K562 (cell line): ENCODE measurements around the gene OXNAD1. TPM values are rescaled to one million over a fixed set of nuclear protein-coding genes. Genes with fewer than 3 reads are reported as not detected.
A peak's percentile ranks its signal among the peaks of the same experiment; 100 is the strongest.

Experiments used
- BCL6 ChIP-seq: fragments of 250-450 bp; sonication (Bioruptor Pico); IDR thresholded peaks from 2 replicates; pipeline ENCODE4 v1.4.0; 2020
- CBFA2T3 ChIP-seq: fragments of 450-650 bp; IDR thresholded peaks from 2 replicates; pipeline ENCODE4 v1.6.1; 2017
- CTBP1 ChIP-seq: fragments of 450-650 bp; IDR thresholded peaks from 2 replicates; pipeline ENCODE4 v1.6.1; 2016; ENCODE audit warnings: borderline replicate concordance
- DNMT1 ChIP-seq: fragments of 450-650 bp; IDR thresholded peaks from 2 replicates; pipeline ENCODE4 v1.6.1; 2016; ENCODE audit warnings: antibody characterized with exemption, mild to moderate bottlenecking
- GTF2E2 ChIP-seq: fragments of 200-800 bp; sonication (Bioruptor generic); IDR thresholded peaks from 2 replicates; pipeline ENCODE4 v1.6.1; 2016; ENCODE audit warnings: missing genetic modification characterization, missing compliant biosample characterization
- PHF20 ChIP-seq: fragments of 450-650 bp; IDR thresholded peaks from 2 replicates; pipeline ENCODE4 v1.6.1; 2018; ENCODE audit not compliant: partially characterized antibody
- POU5F1 ChIP-seq: fragments of 150-350 bp; IDR thresholded peaks from 2 replicates; pipeline ENCODE4 v1.6.1; 2014; ENCODE audit warnings: borderline replicate concordance, low read length, low read depth, mild to moderate bottlenecking; ENCODE audit not compliant: partially characterized antibody
- RAD21 ChIP-seq, 2 experiments: fragments of 250-450 bp in 1 of 2; fragments of 450-650 bp in 1 of 2; sonication (Bioruptor Pico) in 1 of 2; formaldehyde crosslinking in 1 of 2; IDR thresholded peaks in 1 of 2; conservative IDR thresholded peaks in 1 of 2; 2 replicates each; pipeline versions ENCODE4 v1.4.0 to v1.8.0; 2020 to 2022; ENCODE audit warnings: mild to moderate bottlenecking in 2 of 2, moderate library complexity in 1 of 2
- SRSF3 ChIP-seq: fragments of 200-400 bp; formaldehyde crosslinking; IDR thresholded peaks from 2 replicates; pipeline ENCODE4 v1.6.1; 2016; ENCODE audit warnings: mild to moderate bottlenecking, low read length, moderate library complexity; ENCODE audit not compliant: insufficient read depth
- ZBTB11 ChIP-seq, 3 experiments: fragments of 200-800 bp in 1 of 3; fragments of 250-450 bp in 1 of 3; fragments of 450-650 bp in 1 of 3; sonication (Bioruptor Pico) in 1 of 3; sonication (Bioruptor generic) in 1 of 3; formaldehyde crosslinking in 1 of 3; IDR thresholded peaks; 2 replicates each; pipeline versions ENCODE4 v1.6.1 to v1.8.0; 2016 to 2022; ENCODE audit warnings: mild to moderate bottlenecking in 2 of 3, missing genetic modification characterization in 2 of 3, missing compliant biosample characterization in 1 of 3, moderate library complexity in 1 of 3
- ZNF408 ChIP-seq: fragments of 250-450 bp; sonication (Bioruptor Pico); IDR thresholded peaks from 2 replicates; pipeline ENCODE4 v1.4.0; 2020; ENCODE audit warnings: low read depth, mild to moderate bottlenecking, moderate library complexity
- ZNF436 ChIP-seq: fragments of 250-450, 450-650 bp; sonication (Bioruptor Pico); formaldehyde crosslinking; IDR thresholded peaks from 2 replicates; pipeline ENCODE4 v1.7.0; 2020; ENCODE audit warnings: mild to moderate bottlenecking
- polyA plus RNA-seq, 8 experiments: library from polyadenylated mRNA; depleted of rRNA in 4 of 8; stranded (reverse) in 5 of 8; unstranded in 3 of 8; fragments of >200 nt; fragmentation: Nextera tagmentation in 2 of 8; fragmentation: Illumina TruSeq in 1 of 8; extraction: Ambion mirVana in 2 of 8; extraction: Trizol in 1 of 8; gene quantifications; 2 replicates each; pipeline versions ENCODE4 v1.2.1 to v1.2.3, GENCODE V29; 2011 to 2014; ENCODE audit warnings: inconsistent platforms in 1 of 8, missing spikeins in 1 of 8
- total RNA-seq, 7 experiments: library from RNA; depleted of rRNA in 6 of 7; stranded (reverse); fragments of >200 nt in 6 of 7; fragmentation: Illumina TruSeq in 2 of 7; extraction: Trizol in 2 of 7; gene quantifications; 2 replicates each; pipeline versions ENCODE4 v1.2.1 to v1.2.3, GENCODE V29; 2011 to 2021; ENCODE audit warnings: low replicate concordance in 1 of 7
- TF ChIP-seq, protein P1 (sequence below): sonication (generic); formaldehyde crosslinking; IDR thresholded peaks from 2 replicates; pipeline ENCODE4 v1.8.0; 2022; ENCODE audit warnings: missing genetic modification reagents, mild to moderate bottlenecking, moderate library complexity, borderline replicate concordance
- TF ChIP-seq, protein P2 (sequence below): fragments of 450-650 bp; formaldehyde crosslinking; IDR thresholded peaks from 2 replicates; pipeline ENCODE4 v1.4.0; 2020; ENCODE audit warnings: mild to moderate bottlenecking, moderate library complexity
- TF ChIP-seq, protein P3 (sequence below): fragments of 450-650 bp; IDR thresholded peaks from 2 replicates; pipeline ENCODE4 v1.6.1; 2017; ENCODE audit warnings: antibody characterized with exemption, mild to moderate bottlenecking
- TF ChIP-seq, protein P4 (sequence below): sonication (generic); IDR thresholded peaks from 2 replicates; pipeline ENCODE4 v1.6.1; 2016

The OXNAD1 gene
- total and polyA plus RNA-seq, 9 of the 15 experiments (the other 6 are each of a cell fraction or from before 2014, with no cell fraction given), result 12.8 to 44.4 (median 41.1) TPM

DNA sequence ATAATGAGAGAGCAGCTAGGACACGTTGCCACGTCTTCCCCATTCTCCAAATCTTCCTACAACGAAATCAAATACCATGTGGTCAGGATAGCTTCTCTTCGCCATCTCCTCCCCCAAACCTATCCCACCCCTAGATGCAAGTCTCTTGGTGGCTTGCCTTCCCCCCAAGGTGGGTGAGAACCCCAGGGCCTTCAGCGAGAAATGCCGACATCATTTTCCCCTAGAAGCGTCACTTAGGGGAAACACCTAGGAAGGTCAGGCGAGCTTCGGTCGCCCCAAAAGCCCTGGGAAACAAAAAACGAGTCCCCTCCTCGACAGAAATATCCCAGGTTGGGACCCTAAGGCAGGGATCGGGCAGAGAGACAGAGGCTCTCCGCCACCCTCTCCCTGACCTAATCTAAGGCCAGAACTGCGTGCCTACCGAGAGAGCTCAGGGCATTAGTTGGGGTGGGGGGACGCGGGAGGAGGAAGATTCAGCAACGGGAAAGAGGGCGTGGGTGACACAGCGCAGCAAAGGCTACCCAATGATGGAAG is 771 bp upstream of the OXNAD1 start (continued):
- TF ChIP-seq, protein P1, sequence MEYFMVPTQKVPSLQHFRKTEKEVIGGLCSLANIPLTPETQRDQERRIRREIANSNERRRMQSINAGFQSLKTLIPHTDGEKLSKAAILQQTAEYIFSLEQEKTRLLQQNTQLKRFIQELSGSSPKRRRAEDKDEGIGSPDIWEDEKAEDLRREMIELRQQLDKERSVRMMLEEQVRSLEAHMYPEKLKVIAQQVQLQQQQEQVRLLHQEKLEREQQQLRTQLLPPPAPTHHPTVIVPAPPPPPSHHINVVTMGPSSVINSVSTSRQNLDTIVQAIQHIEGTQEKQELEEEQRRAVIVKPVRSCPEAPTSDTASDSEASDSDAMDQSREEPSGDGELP (CRISPR knock-in tag), result no peak
- TF ChIP-seq POU5F1 (no peak), ZNF436 (CRISPR knock-in tag) (no peak), PHF20 (no peak), DNMT1 (no peak), ZBTB11 (CRISPR knock-in tag; IDR thresholded peaks at IDR 0.05) (no peak), SRSF3 (no peak), BCL6 (CRISPR knock-in tag) (no peak), CTBP1 (no peak), GTF2E2 (tag) (0 out of 2 replicates have a peak, but pooled peaks have one; percentile 20), RAD21 (CRISPR knock-in tag; conservative IDR thresholded peaks at IDR 0.05 in 1 of 2, IDR thresholded peaks at IDR 0.05 in 1 of 2) (no peak), ZNF408 (no peak), CBFA2T3 (no peak)
- TF ChIP-seq, protein P2, sequence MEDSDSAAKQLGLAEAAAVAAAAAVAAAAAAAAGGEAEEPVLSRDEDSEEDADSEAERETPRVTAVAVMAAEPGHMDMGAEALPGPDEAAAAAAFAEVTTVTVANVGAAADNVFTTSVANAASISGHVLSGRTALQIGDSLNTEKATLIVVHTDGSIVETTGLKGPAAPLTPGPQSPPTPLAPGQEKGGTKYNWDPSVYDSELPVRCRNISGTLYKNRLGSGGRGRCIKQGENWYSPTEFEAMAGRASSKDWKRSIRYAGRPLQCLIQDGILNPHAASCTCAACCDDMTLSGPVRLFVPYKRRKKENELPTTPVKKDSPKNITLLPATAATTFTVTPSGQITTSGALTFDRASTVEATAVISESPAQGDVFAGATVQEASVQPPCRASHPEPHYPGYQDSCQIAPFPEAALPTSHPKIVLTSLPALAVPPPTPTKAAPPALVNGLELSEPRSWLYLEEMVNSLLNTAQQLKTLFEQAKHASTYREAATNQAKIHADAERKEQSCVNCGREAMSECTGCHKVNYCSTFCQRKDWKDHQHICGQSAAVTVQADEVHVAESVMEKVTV (CRISPR knock-in tag), result no peak
- TF ChIP-seq, protein P3, sequence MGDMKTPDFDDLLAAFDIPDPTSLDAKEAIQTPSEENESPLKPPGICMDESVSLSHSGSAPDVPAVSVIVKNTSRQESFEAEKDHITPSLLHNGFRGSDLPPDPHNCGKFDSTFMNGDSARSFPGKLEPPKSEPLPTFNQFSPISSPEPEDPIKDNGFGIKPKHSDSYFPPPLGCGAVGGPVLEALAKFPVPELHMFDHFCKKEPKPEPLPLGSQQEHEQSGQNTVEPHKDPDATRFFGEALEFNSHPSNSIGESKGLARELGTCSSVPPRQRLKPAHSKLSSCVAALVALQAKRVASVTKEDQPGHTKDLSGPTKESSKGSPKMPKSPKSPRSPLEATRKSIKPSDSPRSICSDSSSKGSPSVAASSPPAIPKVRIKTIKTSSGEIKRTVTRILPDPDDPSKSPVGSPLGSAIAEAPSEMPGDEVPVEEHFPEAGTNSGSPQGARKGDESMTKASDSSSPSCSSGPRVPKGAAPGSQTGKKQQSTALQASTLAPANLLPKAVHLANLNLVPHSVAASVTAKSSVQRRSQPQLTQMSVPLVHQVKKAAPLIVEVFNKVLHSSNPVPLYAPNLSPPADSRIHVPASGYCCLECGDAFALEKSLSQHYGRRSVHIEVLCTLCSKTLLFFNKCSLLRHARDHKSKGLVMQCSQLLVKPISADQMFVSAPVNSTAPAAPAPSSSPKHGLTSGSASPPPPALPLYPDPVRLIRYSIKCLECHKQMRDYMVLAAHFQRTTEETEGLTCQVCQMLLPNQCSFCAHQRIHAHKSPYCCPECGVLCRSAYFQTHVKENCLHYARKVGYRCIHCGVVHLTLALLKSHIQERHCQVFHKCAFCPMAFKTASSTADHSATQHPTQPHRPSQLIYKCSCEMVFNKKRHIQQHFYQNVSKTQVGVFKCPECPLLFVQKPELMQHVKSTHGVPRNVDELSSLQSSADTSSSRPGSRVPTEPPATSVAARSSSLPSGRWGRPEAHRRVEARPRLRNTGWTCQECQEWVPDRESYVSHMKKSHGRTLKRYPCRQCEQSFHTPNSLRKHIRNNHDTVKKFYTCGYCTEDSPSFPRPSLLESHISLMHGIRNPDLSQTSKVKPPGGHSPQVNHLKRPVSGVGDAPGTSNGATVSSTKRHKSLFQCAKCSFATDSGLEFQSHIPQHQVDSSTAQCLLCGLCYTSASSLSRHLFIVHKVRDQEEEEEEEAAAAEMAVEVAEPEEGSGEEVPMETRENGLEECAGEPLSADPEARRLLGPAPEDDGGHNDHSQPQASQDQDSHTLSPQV, result no peak
- TF ChIP-seq, protein P4, sequence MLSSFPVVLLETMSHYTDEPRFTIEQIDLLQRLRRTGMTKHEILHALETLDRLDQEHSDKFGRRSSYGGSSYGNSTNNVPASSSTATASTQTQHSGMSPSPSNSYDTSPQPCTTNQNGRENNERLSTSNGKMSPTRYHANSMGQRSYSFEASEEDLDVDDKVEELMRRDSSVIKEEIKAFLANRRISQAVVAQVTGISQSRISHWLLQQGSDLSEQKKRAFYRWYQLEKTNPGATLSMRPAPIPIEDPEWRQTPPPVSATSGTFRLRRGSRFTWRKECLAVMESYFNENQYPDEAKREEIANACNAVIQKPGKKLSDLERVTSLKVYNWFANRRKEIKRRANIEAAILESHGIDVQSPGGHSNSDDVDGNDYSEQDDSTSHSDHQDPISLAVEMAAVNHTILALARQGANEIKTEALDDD, result no peak
